GM18867 (cell line): ENCODE measurements around the gene DNAH17.

Experiments
- ATAC-seq: cut with Tn5 transposase; IDR thresholded peaks from one replicate; pipeline ENCODE4 v1.9.1; 2021; ENCODE audit warnings: mild to moderate bottlenecking, moderate library complexity; ENCODE audit not compliant: unreplicated experiment

The DNAH17 gene

GRCh38 chr17:78433013-78433727 lies 144.0 kb downstream of the DNAH17 start:
- no peak for ATAC-seq

GRCh38 chr17:78432226-78433012 lies 144.8 kb downstream of the DNAH17 start:
- ATAC-seq: no peak

- no peak for ATAC-seq
These were observed 145.6 kb downstream of the DNAH17 start for GRCh38 chr17:78431692-78431958.

GRCh38 chr17:78430892-78431691 lies 146.1 kb downstream of the DNAH17 start:
- ATAC-seq: no peak

- no peak for ATAC-seq
These were observed 147.6 kb downstream of the DNAH17 start for GRCh38 chr17:78429618-78429995.

- ATAC-seq: no peak
These were observed 148.2 kb downstream of the DNAH17 start for GRCh38 chr17:78428836-78429617.

- no peak for ATAC-seq
These were observed 149.1 kb downstream of the DNAH17 start for GRCh38 chr17:78428025-78428575.

- ATAC-seq: no peak
These were observed 150.1 kb downstream of the DNAH17 start for GRCh38 chr17:78427140-78427539.

- no peak for ATAC-seq
These were observed 150.8 kb downstream of the DNAH17 start for GRCh38 chr17:78426293-78426879.

GRCh38 chr17:78425429-78425828 lies 151.8 kb downstream of the DNAH17 start:
- no peak for ATAC-seq

- ATAC-seq: no peak
These were observed 153.1 kb downstream of the DNAH17 start for GRCh38 chr17:78423961-78424675.

GRCh38 chr17:78422872-78423588 lies 154.2 kb downstream of the DNAH17 start:
- no peak for ATAC-seq

- no peak for ATAC-seq
These were observed 155.0 kb downstream of the DNAH17 start for GRCh38 chr17:78422267-78422605.

GRCh38 chr17:78421534-78422266 lies 155.5 kb downstream of the DNAH17 start:
- no peak for ATAC-seq

- no peak for ATAC-seq
These were observed 156.1 kb downstream of the DNAH17 start for GRCh38 chr17:78421084-78421533.

- no peak for ATAC-seq
These were observed 157.0 kb downstream of the DNAH17 start for GRCh38 chr17:78419970-78420815.

- ATAC-seq: no peak
These were observed 158.7 kb downstream of the DNAH17 start for GRCh38 chr17:78418326-78419026.
